ENCODE measurements around the gene ZNF608. TPM values are rescaled to one million over a fixed set of nuclear protein-coding genes. Genes with fewer than 3 reads are reported as not detected.

The ZNF608 gene
- total RNA-seq, 1 experiment from 2014 or later = 5.6 TPM

DNA sequence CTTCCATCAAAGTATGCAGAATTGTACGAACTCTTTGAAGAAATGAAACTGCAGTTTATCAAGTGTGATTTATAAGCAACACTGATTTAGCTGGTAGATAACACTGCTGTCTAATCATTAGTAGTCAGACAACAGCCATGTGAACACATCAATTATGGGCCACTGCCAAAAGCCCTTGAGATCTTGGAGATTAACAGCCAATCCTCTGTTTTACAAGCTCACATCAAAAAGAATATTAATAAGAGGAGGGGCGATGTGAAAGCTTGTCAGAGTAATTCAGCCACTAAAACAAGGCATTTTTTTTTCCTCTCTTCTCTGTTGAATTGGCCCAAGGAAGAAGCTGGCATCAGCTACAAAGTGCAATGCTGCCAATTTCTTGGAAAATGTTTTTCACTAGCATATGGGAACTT lies 28.1 kb downstream of the ZNF608 start:
- Histone ChIP-seq H3K9ac (ENCODE audit: low read length) (no peak overlapping the region), H3K4me2 (ENCODE audit: low read length) (no peak overlapping the region), H3K79me2 (ENCODE audit: insufficient read depth, low read length) (no peaks in the 10 kb centered on the region), H3K9me2 (ENCODE audit: insufficient read depth) (no peaks in the 10 kb centered on the region), H2AFZ (ENCODE audit: low read depth, low read length, poor library complexity, severe bottlenecking) (no peak overlapping the region), H3K4me1 (ENCODE audit: control insufficient read depth in 1 of 2, insufficient read depth in 2 of 2, low read length in 2 of 2) (peaks cover 0 to 6% of the 10 kb centered on the region in 2 experiments; a peak in 2 of 4 replicates), H3K4me3 (replicated peaks in 1 of 2; ENCODE audit: low read depth in 1 of 2, low read length in 2 of 2) (no peak overlapping the region), H3K36me3 (ENCODE audit: control insufficient read depth in 1 of 2, insufficient read depth in 2 of 2, low read length in 2 of 2) (no peaks in the 10 kb centered on the region), H3K9me3 (ENCODE audit: control insufficient read depth in 1 of 2, insufficient read depth in 1 of 2, low read depth in 1 of 2, low read length in 2 of 2) (no peaks in the 10 kb centered on the region), H3K27me3 (ENCODE audit: insufficient read depth, low read length) (no peaks in the 10 kb centered on the region), H4K20me1 (ENCODE audit: insufficient read depth) (no peaks in the 10 kb centered on the region), H3K27ac (ENCODE audit: low read depth, low read length) (no peak overlapping the region)
- CTCF ChIA-PET = no interaction called here
- RAD21 ChIA-PET (ENCODE audit: low non-redundant PET in 1 of 2, low total read pairs in 2 of 2, uncharacterized antibody in 2 of 2, unreplicated experiment in 2 of 2) = interaction anchor here in 1 of 2 experiments (0.6 kb wide), 1 partner anchor 129 kb away, joined by 3 read pairs; no protein-coding TSS in a partner anchor
- TF ChIP-seq ELF1 (IDR thresholded peaks at IDR 0.05; ENCODE audit: borderline replicate concordance, low read depth) = no peak
- TF ChIP-seq, protein P1, sequence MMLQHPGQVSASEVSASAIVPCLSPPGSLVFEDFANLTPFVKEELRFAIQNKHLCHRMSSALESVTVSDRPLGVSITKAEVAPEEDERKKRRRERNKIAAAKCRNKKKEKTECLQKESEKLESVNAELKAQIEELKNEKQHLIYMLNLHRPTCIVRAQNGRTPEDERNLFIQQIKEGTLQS (IDR thresholded peaks at IDR 0.05) = no peak
- no peak for TF ChIP-seq CEBPB (IDR thresholded peaks at IDR 0.05; ENCODE audit: low read depth)
- TF ChIP-seq, protein P2, sequence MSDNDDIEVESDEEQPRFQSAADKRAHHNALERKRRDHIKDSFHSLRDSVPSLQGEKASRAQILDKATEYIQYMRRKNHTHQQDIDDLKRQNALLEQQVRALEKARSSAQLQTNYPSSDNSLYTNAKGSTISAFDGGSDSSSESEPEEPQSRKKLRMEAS (IDR thresholded peaks at IDR 0.05) = no peak
- no peak for TF ChIP-seq SP1 (IDR thresholded peaks at IDR 0.05; ENCODE audit: low read depth)
- no peak for TF ChIP-seq EZH2 (IDR thresholded peaks at IDR 0.05)
- TF ChIP-seq CBX3 (IDR thresholded peaks at IDR 0.05; ENCODE audit: low read depth) = no peak
- TF ChIP-seq JUND (IDR thresholded peaks at IDR 0.05) = no peak
- TF ChIP-seq SIN3A (IDR thresholded peaks at IDR 0.05; ENCODE audit: low read depth) = no peak
- no TSS peak for BruUV-seq (replicated peaks)
- intact Hi-C loops (cut with micrococcal nuclease) = no loop called here
- POLR2A ChIA-PET = no interaction called here
- DNase-seq (ENCODE audit: low read depth, low spot score) (no peak), ATAC-seq (no peak)

DNA sequence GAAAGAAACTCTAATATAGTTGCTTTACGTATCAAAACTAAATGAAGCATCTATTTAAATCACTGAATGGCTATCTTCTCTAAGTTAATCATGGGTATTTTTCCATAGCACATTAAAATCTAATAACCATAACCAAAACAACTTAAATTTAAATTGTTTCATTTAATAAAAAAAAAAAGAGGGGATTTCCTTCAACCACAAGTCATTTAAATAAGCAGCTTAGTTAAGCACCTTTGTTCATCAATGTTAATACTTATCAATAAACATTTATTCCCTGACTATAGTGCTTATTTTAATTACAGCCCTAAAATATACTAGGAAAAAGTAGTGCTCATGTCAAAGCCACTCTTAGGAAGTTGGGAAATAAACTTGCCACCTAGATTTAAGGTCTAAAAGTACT lies 30.3 kb downstream of the ZNF608 start:
- Histone ChIP-seq H3K36me3 (ENCODE audit: control insufficient read depth in 1 of 2, insufficient read depth in 2 of 2, low read length in 2 of 2) (no peaks in the 10 kb centered on the region), H3K27ac (ENCODE audit: low read depth, low read length) (no peak overlapping the region), H3K4me1 (ENCODE audit: control insufficient read depth in 1 of 2, insufficient read depth in 2 of 2, low read length in 2 of 2) (peaks cover 6 to 7% of the 10 kb centered on the region in 2 experiments), H3K79me2 (ENCODE audit: insufficient read depth, low read length) (no peaks in the 10 kb centered on the region), H3K9ac (ENCODE audit: low read length) (no peak overlapping the region), H3K27me3 (ENCODE audit: insufficient read depth, low read length) (no peaks in the 10 kb centered on the region), H3K4me3 (replicated peaks in 1 of 2; ENCODE audit: low read depth in 1 of 2, low read length in 2 of 2) (no peak overlapping the region), H2AFZ (ENCODE audit: low read depth, low read length, poor library complexity, severe bottlenecking) (no peak overlapping the region), H3K9me3 (ENCODE audit: control insufficient read depth in 1 of 2, insufficient read depth in 1 of 2, low read depth in 1 of 2, low read length in 2 of 2) (no peaks in the 10 kb centered on the region), H4K20me1 (ENCODE audit: insufficient read depth) (no peaks in the 10 kb centered on the region), H3K4me2 (ENCODE audit: low read length) (no peak overlapping the region), H3K9me2 (ENCODE audit: insufficient read depth) (no peaks in the 10 kb centered on the region)
- CTCF ChIA-PET = no interaction called here
- RAD21 ChIA-PET (ENCODE audit: low non-redundant PET in 1 of 2, low total read pairs in 2 of 2, uncharacterized antibody in 2 of 2, unreplicated experiment in 2 of 2) = no interaction called here
- BruUV-seq (replicated peaks) = no TSS peak
- no peak for TF ChIP-seq ZNF274 (IDR thresholded peaks at IDR 0.05; ENCODE audit: low read depth, low read length)
- POLR2A ChIA-PET = no interaction called here
- no peak for DNase-seq (ENCODE audit: low read depth, low spot score)
- intact Hi-C loops (cut with micrococcal nuclease) = no loop called here
- no peak for ATAC-seq

Measured in HCT116 (cell line).